GM23338 (cell line): Measurements from ENCODE around the gene STK24. TPM values are rescaled to one million over a fixed set of nuclear protein-coding genes. Genes with fewer than 3 reads are reported as not detected.
A peak's percentile ranks its signal among the peaks of the same experiment; 100 is the strongest.

Experiments
- ATAC-seq: fragments of 200-7000 bp; cut with Tn5 transposase; 3 replicates; pipeline ENCODE4 v1.9.1; 2020
- DNase-seq: peaks from one replicate; pipeline ENCODE4 v3.0.0-alpha.2; 2015; ENCODE audit warnings: low spot score
- H2AFZ ChIP-seq: fragments of 200-600 bp; sonication (generic); 2 replicates; pipeline ENCODE4 v1.8.0; 2016; ENCODE audit warnings: antibody characterized with exemption, mild to moderate bottlenecking, moderate library complexity
- H3F3A ChIP-seq: fragments of 200-600 bp; sonication (generic); replicated peaks from 2 replicates; pipeline ENCODE4 v1.8.0; 2017; ENCODE audit warnings: antibody characterized with exemption, mixed run types, low read depth
- H3K27ac ChIP-seq: fragments of 200-600 bp; sonication (generic); 2 replicates; pipeline ENCODE4 v1.6.1; 2016; ENCODE audit warnings: low read depth
- H3K27me3 ChIP-seq: fragments of 200-600 bp; sonication (generic); 2 replicates; pipeline ENCODE4 v1.8.0; 2016; ENCODE audit warnings: mild to moderate bottlenecking, mixed run types, moderate library complexity; ENCODE audit not compliant: insufficient read depth
- H3K36me3 ChIP-seq: fragments of 200-600 bp; sonication (generic); 2 replicates; pipeline ENCODE4 v1.8.0; 2016; ENCODE audit warnings: mild to moderate bottlenecking; ENCODE audit not compliant: insufficient read depth
- H3K4me1 ChIP-seq: fragments of 200-600 bp; sonication (generic); 2 replicates; pipeline ENCODE4 v1.8.0; 2016; ENCODE audit warnings: mild to moderate bottlenecking, moderate library complexity; ENCODE audit not compliant: insufficient read depth
- H3K4me2 ChIP-seq: fragments of 200-600 bp; sonication (generic); 2 replicates; pipeline ENCODE4 v1.7.1; 2017; ENCODE audit warnings: mixed run types
- H3K4me3 ChIP-seq: fragments of 200-600 bp; sonication (generic); 2 replicates; pipeline ENCODE4 v1.6.1; 2016; ENCODE audit warnings: mixed run types
- H3K79me2 ChIP-seq: fragments of 200-600 bp; sonication (generic); replicated peaks from 2 replicates; pipeline ENCODE4 v1.8.0; 2017; ENCODE audit warnings: mild to moderate bottlenecking; ENCODE audit not compliant: insufficient read depth
- H3K9me2 ChIP-seq: fragments of 200-600 bp; sonication (generic); 2 replicates; pipeline ENCODE4 v1.8.0; 2017; ENCODE audit not compliant: insufficient read depth
- H4K20me1 ChIP-seq: fragments of 200-600 bp; sonication (generic); replicated peaks from 2 replicates; pipeline ENCODE4 v1.8.0; 2017; ENCODE audit warnings: mild to moderate bottlenecking; ENCODE audit not compliant: insufficient read depth
- H3K27ac Mint-ChIP-seq: 2 replicates; pipeline ENCODE4 v1.8.0; 2020; ENCODE audit warnings: inconsistent platforms, mild to moderate bottlenecking, moderate library complexity, mixed read lengths
- H3K27me3 Mint-ChIP-seq: 3 replicates; pipeline ENCODE4 v1.8.0; 2022; ENCODE audit warnings: low read depth, mild to moderate bottlenecking, moderate library complexity, mixed read lengths, inconsistent platforms; ENCODE audit not compliant: insufficient read depth, poor library complexity
- H3K36me3 Mint-ChIP-seq: 3 replicates; pipeline ENCODE4 v1.8.0; 2021; ENCODE audit warnings: low read depth, mild to moderate bottlenecking, inconsistent platforms, moderate library complexity, mixed read lengths
- H3K4me1 Mint-ChIP-seq: 3 replicates; pipeline ENCODE4 v1.8.0; 2020; ENCODE audit warnings: mild to moderate bottlenecking, inconsistent platforms, mixed read lengths
- H3K4me3 Mint-ChIP-seq: 3 replicates; pipeline ENCODE4 v1.8.0; 2021; ENCODE audit warnings: moderate library complexity, mild to moderate bottlenecking, inconsistent platforms, mixed read lengths
- H3K9me3 Mint-ChIP-seq: 3 replicates; pipeline ENCODE4 v1.8.0; 2020; ENCODE audit warnings: moderate library complexity, mild to moderate bottlenecking, inconsistent platforms, mixed read lengths
- CTCF ChIP-seq, 2 experiments: fragments of 200-600 bp in 1 of 2; sonication (generic) in 1 of 2; conservative IDR thresholded peaks; 2 replicates each; pipeline versions ENCODE4 v1.5.1 to v1.6.1; 2016 to 2017; ENCODE audit warnings: antibody characterized with exemption in 2 of 2, low read depth in 2 of 2, mild to moderate bottlenecking in 2 of 2, moderate library complexity in 1 of 2
- ETS1 ChIP-seq: IDR thresholded peaks from 2 replicates; pipeline ENCODE4 v1.6.1; 2016; ENCODE audit warnings: antibody characterized with exemption
- EZH2 ChIP-seq: fragments of 200-600 bp; sonication (generic); IDR thresholded peaks from one replicate; pipeline ENCODE4 v1.8.0; 2017; ENCODE audit warnings: antibody characterized with exemption, mild to moderate bottlenecking, low read depth; ENCODE audit not compliant: unreplicated experiment
- EZH2phosphoT487 ChIP-seq: fragments of 200-600 bp; sonication (generic); IDR thresholded peaks from one replicate; pipeline ENCODE4 v1.8.1; 2018; ENCODE audit warnings: antibody characterized with exemption; ENCODE audit not compliant: unreplicated experiment
- JUNB ChIP-seq: IDR thresholded peaks from one replicate; pipeline ENCODE4 v1.6.1; 2016; ENCODE audit warnings: antibody characterized with exemption; ENCODE audit not compliant: unreplicated experiment
- NANOG ChIP-seq: IDR thresholded peaks from 2 replicates; pipeline ENCODE4 v1.6.1; 2016; ENCODE audit warnings: antibody characterized with exemption, borderline replicate concordance
- POLR2AphosphoS5 ChIP-seq: IDR thresholded peaks from 2 replicates; pipeline ENCODE4 v1.6.1; 2016; ENCODE audit warnings: antibody characterized with exemption, low read depth
- REST ChIP-seq: IDR thresholded peaks from one replicate; pipeline ENCODE4 v1.6.1; 2018; ENCODE audit warnings: antibody characterized with exemption; ENCODE audit not compliant: unreplicated experiment
- STAT1 ChIP-seq: IDR thresholded peaks from one replicate; pipeline ENCODE4 v1.6.1; 2016; ENCODE audit warnings: antibody characterized with exemption; ENCODE audit not compliant: unreplicated experiment
- ZNF114 ChIP-seq: fragments of 250-450 bp; sonication (Bioruptor Pico); IDR thresholded peaks from 2 replicates; pipeline ENCODE4 v1.5.0; 2020; ENCODE audit warnings: mild to moderate bottlenecking, moderate library complexity
- ZNF331 ChIP-seq: fragments of 250-450 bp; sonication (Bioruptor Pico); IDR thresholded peaks from 2 replicates; pipeline ENCODE4 v1.5.0; 2020; ENCODE audit warnings: low read depth, mild to moderate bottlenecking, moderate library complexity
- ZNF462 ChIP-seq: fragments of 250-450 bp; sonication (Bioruptor Pico); IDR thresholded peaks from 2 replicates; pipeline ENCODE4 v1.5.0; 2020; ENCODE audit warnings: mild to moderate bottlenecking, moderate library complexity
- polyA plus RNA-seq: library from polyadenylated mRNA; unstranded; fragments of >200 nt; fragmentation: Nextera tagmentation; extraction: Ambion mirVana; gene quantifications from 2 replicates; pipeline ENCODE4 v1.2.1, GENCODE V29; 2016
- total RNA-seq: library from RNA; depleted of rRNA; stranded (reverse); fragments of >200 nt; shearing (Covaris generic); gene quantifications from 2 replicates; pipeline ENCODE4 v1.2.3, GENCODE V29; 2014

The STK24 gene
- total and polyA plus RNA-seq, 2 experiments from 2014 or later, result 56.5 to 144 TPM

- H4K20me1 ChIP-seq, result peaks cover 23% of the 10 kb centered on the region
- no peak overlapping the region; the same call in 2 of the 3 replicates for H3K4me3 Mint-ChIP-seq
- H3K27me3 ChIP-seq, result no peaks in the 10 kb centered on the region
- DNase-seq (no peak), ATAC-seq (no peak)
- H3K27me3 Mint-ChIP-seq, result peaks cover 2% of the 10 kb centered on the region
- H3K27ac Mint-ChIP-seq, result peak overlapping the region; percentile 70; the same call in 1 of the 2 replicates
- H3K4me2 ChIP-seq, result no peak overlapping the region
- H3K4me3 ChIP-seq, result no peak overlapping the region
- H3K4me1 Mint-ChIP-seq, result peaks cover 46% of the 10 kb centered on the region
- peaks cover 8% of the 10 kb centered on the region for H3F3A ChIP-seq
- no peaks in the 10 kb centered on the region for H3K9me3 Mint-ChIP-seq
- H3K9me2 ChIP-seq, result no peaks in the 10 kb centered on the region
- H2AFZ ChIP-seq, result no peak overlapping the region
- TF ChIP-seq ETS1 (no peak), STAT1 (no peak), EZH2 (no peak), EZH2phosphoT487 (no peak), ZNF331 (CRISPR knock-in tag) (no peak), NANOG (no peak), JUNB (no peak), POLR2AphosphoS5 (no peak), CTCF (conservative IDR thresholded peaks at IDR 0.05; ENCODE audit: low read depth in 2 of 2) (no peak), ZNF114 (CRISPR knock-in tag) (no peak), REST (no peak), ZNF462 (CRISPR knock-in tag) (no peak)
- peaks cover 33% of the 10 kb centered on the region for H3K4me1 ChIP-seq
- no peak overlapping the region for H3K27ac ChIP-seq
- H3K79me2 ChIP-seq, result peaks cover 71% of the 10 kb centered on the region
- H3K36me3 ChIP-seq, result no peaks in the 10 kb centered on the region; the same call in 1 of the 2 replicates
- peaks cover 42% of the 10 kb centered on the region for H3K36me3 Mint-ChIP-seq
Observed at GRCh38 chr13:98473788-98474144, 103.1 kb downstream of the STK24 start.
